AG10803 (cell line): Measurements from ENCODE around the gene GSK3B.

Experiments
- DNase-seq: peaks from one replicate; pipeline ENCODE4 v3.0.0; 2010; ENCODE audit warnings: low read depth
- H3K4me3 ChIP-seq: 2 replicates; pipeline ENCODE4 v1.5.1; 2011; ENCODE audit warnings: mild to moderate bottlenecking, low read length, control low read depth
- TF ChIP-seq, protein P1 (sequence below): conservative IDR thresholded peaks from 2 replicates; pipeline ENCODE4 v1.5.1; 2011; ENCODE audit warnings: mild to moderate bottlenecking, low read length, control low read depth, inconsistent platforms

GSK3B gene

GRCh38 chr3:119795849-119796248 is 298.4 kb downstream of the GSK3B start:
- DNase-seq: no peak
- TF ChIP-seq, protein P1, sequence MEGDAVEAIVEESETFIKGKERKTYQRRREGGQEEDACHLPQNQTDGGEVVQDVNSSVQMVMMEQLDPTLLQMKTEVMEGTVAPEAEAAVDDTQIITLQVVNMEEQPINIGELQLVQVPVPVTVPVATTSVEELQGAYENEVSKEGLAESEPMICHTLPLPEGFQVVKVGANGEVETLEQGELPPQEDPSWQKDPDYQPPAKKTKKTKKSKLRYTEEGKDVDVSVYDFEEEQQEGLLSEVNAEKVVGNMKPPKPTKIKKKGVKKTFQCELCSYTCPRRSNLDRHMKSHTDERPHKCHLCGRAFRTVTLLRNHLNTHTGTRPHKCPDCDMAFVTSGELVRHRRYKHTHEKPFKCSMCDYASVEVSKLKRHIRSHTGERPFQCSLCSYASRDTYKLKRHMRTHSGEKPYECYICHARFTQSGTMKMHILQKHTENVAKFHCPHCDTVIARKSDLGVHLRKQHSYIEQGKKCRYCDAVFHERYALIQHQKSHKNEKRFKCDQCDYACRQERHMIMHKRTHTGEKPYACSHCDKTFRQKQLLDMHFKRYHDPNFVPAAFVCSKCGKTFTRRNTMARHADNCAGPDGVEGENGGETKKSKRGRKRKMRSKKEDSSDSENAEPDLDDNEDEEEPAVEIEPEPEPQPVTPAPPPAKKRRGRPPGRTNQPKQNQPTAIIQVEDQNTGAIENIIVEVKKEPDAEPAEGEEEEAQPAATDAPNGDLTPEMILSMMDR: no peak
- H3K4me3 ChIP-seq: no peak overlapping the region

DNA sequence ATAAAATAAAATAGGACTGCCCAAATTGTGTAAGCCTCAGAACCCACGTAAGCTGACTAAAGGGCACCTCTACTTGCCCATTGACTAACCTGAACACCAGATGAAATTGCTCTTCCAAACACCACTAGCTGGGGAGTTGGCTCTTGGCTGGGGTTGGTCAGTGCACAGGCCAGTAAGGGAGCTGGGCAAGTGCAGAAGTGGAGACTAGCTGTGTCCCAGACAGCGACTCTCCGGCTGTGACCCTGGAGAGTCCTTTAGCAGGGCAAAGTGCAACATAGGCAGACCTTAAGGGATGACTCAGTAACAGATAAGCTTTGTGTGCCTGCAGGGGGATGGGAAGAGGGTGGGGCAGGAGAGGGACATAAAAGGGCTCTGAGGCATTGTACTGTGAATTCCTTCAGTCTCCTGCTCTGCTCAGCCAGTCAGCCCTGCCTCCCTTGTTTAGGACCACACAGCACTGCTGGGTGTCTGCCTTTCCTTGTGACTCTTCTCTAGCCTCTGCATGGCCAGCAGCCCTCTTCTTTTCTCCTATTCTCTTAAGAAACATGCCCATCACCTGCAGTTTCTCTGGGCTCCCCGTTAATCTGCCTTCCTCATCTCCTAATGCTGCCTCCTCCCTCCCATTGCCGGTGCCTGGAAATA is 299.2 kb downstream of the GSK3B start:
- no peak for DNase-seq
- no peak overlapping the region for H3K4me3 ChIP-seq
- TF ChIP-seq, protein P1: no peak

DNA sequence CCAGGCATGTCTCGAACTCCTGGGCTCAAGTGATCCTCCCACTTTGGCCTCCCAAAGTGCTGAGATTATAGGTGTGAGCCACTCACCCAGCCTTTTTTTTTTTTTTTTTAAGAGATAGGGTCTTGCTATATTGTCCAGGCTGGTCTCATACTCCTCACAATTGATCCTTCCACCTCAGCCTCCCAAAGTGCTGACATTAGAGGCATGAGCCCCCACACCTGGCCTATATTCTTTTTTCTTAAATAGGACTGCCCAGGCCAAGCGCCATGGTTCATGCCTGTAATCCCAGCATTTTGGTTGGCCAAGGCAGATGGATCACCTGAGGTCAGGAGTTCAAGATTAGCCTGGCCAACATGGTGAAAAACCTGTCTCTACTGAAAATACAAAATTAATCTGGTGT is 299.8 kb downstream of the GSK3B start:
- TF ChIP-seq, protein P1: no peak
- no peak overlapping the region for H3K4me3 ChIP-seq
- no peak for DNase-seq

- TF ChIP-seq, protein P1: no peak
- H3K4me3 ChIP-seq: no peak overlapping the region
- DNase-seq: no peak
Observed at GRCh38 chr3:119792270-119792669, 302.0 kb downstream of the GSK3B start.

- TF ChIP-seq, protein P1: no peak
- H3K4me3 ChIP-seq: no peak overlapping the region
- no peak for DNase-seq
Observed at GRCh38 chr3:119790369-119790768, 303.9 kb downstream of the GSK3B start.

GRCh38 chr3:119786409-119786808 is 307.8 kb downstream of the GSK3B start:
- TF ChIP-seq, protein P1: no peak
- DNase-seq: no peak
- no peak overlapping the region for H3K4me3 ChIP-seq

DNA sequence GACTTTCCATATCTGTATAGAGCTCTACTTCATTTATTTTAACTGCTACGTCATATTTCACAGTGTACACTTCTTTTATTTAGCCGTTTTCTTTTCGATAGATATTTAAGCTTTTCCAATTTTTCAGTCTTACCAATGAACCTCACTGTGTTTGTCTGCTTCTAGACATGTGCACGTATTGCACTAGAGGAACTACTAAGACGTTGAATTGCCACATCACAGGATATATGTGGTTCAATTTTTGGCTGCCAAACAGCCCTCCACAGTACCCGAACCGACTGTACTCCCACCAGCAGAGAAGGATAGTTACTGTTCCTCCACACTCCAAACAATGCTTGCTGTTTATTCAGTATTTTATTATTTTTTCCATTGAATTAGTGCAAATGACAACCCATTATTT is 310.4 kb downstream of the GSK3B start:
- no peak overlapping the region for H3K4me3 ChIP-seq
- TF ChIP-seq, protein P1: no peak
- DNase-seq: no peak
